Natural killer cell (primary cell): Measurements from ENCODE around the gene PUSL1. TPM values are rescaled to one million over a fixed set of nuclear protein-coding genes. Genes with fewer than 3 reads are reported as not detected.

ENCODE experiments used
- ATAC-seq, 3 donors: fragments of 150-1000 bp in 2 of 3; fragments of 200-7000 bp in 1 of 3; cut with Tn5 transposase; 1 replicate in 1 of 3; 2 replicates in 2 of 3; pipeline ENCODE4 v1.10.0; 2021; ENCODE audit warnings: mild to moderate bottlenecking in 2 of 3, moderate library complexity in 2 of 3
- DNase-seq, 2 donors: peaks; one replicate each; pipeline versions ENCODE4 v3.0.0 to v3.0.0-alpha.2; 2013 to 2021; ENCODE audit warnings: mixed read lengths in 1 of 2
- H3K27ac ChIP-seq: one replicate; pipeline ENCODE4 v1.5.1; 2013; ENCODE audit warnings: mild to moderate bottlenecking, low read length
- H3K27me3 ChIP-seq: one replicate; pipeline ENCODE4 v1.6.1; 2013; ENCODE audit warnings: low read length; ENCODE audit not compliant: control insufficient read depth, insufficient read depth
- H3K36me3 ChIP-seq: one replicate; pipeline ENCODE4 v1.6.1; 2013; ENCODE audit warnings: low read length; ENCODE audit not compliant: control insufficient read depth, insufficient read depth
- H3K4me1 ChIP-seq: one replicate; pipeline ENCODE4 v1.6.1; 2013; ENCODE audit warnings: low read length; ENCODE audit not compliant: control insufficient read depth, insufficient read depth
- H3K4me3 ChIP-seq: one replicate; pipeline ENCODE4 v1.5.1; 2013; ENCODE audit warnings: low read length
- H3K9me3 ChIP-seq: one replicate; pipeline ENCODE4 v1.6.1; 2013; ENCODE audit warnings: low read length; ENCODE audit not compliant: control insufficient read depth, insufficient read depth
- H3K27ac Mint-ChIP-seq, 2 donors: one replicate each; pipeline ENCODE4 v1.8.0; 2022; ENCODE audit warnings: mild to moderate bottlenecking in 2 of 2, mixed read lengths in 2 of 2, moderate library complexity in 1 of 2
- H3K27me3 Mint-ChIP-seq, 2 donors: one replicate each; pipeline ENCODE4 v1.8.0; 2022; ENCODE audit warnings: low read depth in 2 of 2, mixed read lengths in 2 of 2
- H3K36me3 Mint-ChIP-seq: one replicate; pipeline ENCODE4 v1.8.0; 2022; ENCODE audit warnings: mixed read lengths
- H3K4me1 Mint-ChIP-seq, 2 donors: one replicate each; pipeline ENCODE4 v1.8.0; 2022; ENCODE audit warnings: mixed read lengths in 2 of 2
- H3K4me3 Mint-ChIP-seq: one replicate; pipeline ENCODE4 v1.8.0; 2022; ENCODE audit warnings: mild to moderate bottlenecking, moderate library complexity, mixed read lengths
- H3K9me3 Mint-ChIP-seq, 2 donors: one replicate each; pipeline ENCODE4 v1.8.0; 2022; ENCODE audit warnings: mixed read lengths in 2 of 2
- WGBS: methylation state at CpG from one replicate; pipeline ENCODE4 v1.1.7; 2013; ENCODE audit warnings: missing lambda C conversion rate; ENCODE audit not compliant: insufficient coverage; 5-methylcytosine and 5-hydroxymethylcytosine counted together
- intact Hi-C: fragments of 100-400 bp; cut with micrococcal nuclease; formaldehyde crosslinking; loops from one replicate; pipeline ENCODE4 v1.14.2; 2022
- total RNA-seq, 4 donors: library from RNA; stranded (reverse); fragments of 120-200 nt in 1 of 4; gene quantifications; one replicate each; pipeline versions ENCODE4 v1.2.3 to v1.2.4, GENCODE V29; 2013 to 2022
- TF ChIP-seq, protein P1 (sequence below): fragments of 200-600 bp; IDR thresholded peaks from one replicate; pipeline ENCODE4 v1.8.0; 2022; ENCODE audit warnings: antibody characterized with exemption

PUSL1 gene, protein sequence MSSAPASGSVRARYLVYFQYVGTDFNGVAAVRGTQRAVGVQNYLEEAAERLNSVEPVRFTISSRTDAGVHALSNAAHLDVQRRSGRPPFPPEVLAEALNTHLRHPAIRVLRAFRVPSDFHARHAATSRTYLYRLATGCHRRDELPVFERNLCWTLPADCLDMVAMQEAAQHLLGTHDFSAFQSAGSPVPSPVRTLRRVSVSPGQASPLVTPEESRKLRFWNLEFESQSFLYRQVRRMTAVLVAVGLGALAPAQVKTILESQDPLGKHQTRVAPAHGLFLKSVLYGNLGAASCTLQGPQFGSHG
- 10 to 100 TPM; 11.1 to 13.0 (median 12.9) TPM for total RNA-seq
- 9.8 TPM for total RNA-seq (2013)

DNA sequence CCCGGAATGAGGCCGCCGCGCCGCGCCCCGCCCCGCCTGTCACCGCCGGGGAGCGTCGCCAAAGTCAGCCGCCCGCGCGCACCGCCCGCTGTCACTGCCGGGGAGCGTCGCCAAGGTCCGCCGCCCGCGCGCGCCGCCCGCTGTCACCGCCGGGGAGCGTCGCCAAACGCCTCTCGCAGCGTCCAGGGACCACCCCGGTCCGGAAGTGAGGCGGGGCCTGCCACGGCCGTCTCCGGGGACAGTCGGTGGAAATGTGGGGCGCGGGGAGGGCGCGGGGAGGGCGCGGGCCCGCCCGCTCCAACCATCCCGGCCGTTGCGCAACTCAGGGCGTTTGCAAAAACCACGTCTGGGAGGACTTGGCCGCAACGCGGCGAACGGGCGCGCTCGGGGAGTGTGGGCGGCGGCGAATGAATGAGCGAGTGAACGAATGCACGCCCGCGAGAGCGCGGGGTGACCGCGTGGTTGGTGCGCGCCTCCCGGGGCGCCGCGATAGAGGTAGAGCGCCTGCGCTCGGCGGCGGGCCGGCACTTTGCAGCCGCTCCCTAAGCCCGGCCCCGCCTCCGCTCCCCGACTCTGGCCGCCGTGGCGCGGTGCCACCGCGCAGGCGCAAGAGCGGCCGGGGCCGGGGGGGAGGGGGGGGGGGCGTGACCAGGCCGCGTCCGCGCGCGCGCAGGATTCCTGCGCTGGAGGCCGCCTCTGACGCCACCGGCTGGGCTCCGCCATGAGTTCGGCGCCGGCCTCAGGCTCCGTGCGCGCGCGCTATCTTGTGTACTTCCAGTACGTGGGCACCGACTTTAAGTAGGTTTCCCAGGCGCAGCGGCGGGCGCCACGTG lies at the start of gene PUSL1, which contains the start of gene ACAP3:
TSS of gene PUSL1 (plus strand) at position 675 of the 833 bp plus-strand sequence. CDS start at position 722, 47 bp downstream.
TSS of gene ACAP3 (minus strand) at position 8 of the 833 bp plus-strand sequence. CDS start 115 bp downstream, outside the sequence.
- no peaks in the 10 kb centered on the region for H3K9me3 Mint-ChIP-seq
- TF ChIP-seq, protein P1, sequence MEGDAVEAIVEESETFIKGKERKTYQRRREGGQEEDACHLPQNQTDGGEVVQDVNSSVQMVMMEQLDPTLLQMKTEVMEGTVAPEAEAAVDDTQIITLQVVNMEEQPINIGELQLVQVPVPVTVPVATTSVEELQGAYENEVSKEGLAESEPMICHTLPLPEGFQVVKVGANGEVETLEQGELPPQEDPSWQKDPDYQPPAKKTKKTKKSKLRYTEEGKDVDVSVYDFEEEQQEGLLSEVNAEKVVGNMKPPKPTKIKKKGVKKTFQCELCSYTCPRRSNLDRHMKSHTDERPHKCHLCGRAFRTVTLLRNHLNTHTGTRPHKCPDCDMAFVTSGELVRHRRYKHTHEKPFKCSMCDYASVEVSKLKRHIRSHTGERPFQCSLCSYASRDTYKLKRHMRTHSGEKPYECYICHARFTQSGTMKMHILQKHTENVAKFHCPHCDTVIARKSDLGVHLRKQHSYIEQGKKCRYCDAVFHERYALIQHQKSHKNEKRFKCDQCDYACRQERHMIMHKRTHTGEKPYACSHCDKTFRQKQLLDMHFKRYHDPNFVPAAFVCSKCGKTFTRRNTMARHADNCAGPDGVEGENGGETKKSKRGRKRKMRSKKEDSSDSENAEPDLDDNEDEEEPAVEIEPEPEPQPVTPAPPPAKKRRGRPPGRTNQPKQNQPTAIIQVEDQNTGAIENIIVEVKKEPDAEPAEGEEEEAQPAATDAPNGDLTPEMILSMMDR = no peak
- Histone ChIP-seq H3K4me1 (peaks cover 47% of the 10 kb centered on the region), H3K27me3 (no peaks in the 10 kb centered on the region), H3K36me3 (peaks cover 15% of the 10 kb centered on the region), H3K9me3 (no peaks in the 10 kb centered on the region), H3K27ac (peak within 1 kb of the TSS; percentile 85), H3K4me3 (peak within 1 kb of the TSS; percentile 64)
- H3K4me3 Mint-ChIP-seq = peak within 1 kb of the TSS; percentile 86
- ATAC-seq = peak; percentile 78 to 91 (median 79)
- no peaks in the 10 kb centered on the region for H3K27me3 Mint-ChIP-seq
- H3K27ac Mint-ChIP-seq = peak within 1 kb of the TSS; percentile 79 to 82
- H3K36me3 Mint-ChIP-seq = no peaks in the 10 kb centered on the region
- intact Hi-C loops = loop anchor here (5.0 kb wide), 1 partner anchor 36 kb away; the partner anchor contains the start of gene UBE2J2
- peaks cover 6 to 26% of the 10 kb centered on the region in 2 donors for H3K4me1 Mint-ChIP-seq
- under 1% methylated on average over 115 of the region's 131 CpGs for WGBS
- peak; percentile 89 to 96 for DNase-seq

DNA sequence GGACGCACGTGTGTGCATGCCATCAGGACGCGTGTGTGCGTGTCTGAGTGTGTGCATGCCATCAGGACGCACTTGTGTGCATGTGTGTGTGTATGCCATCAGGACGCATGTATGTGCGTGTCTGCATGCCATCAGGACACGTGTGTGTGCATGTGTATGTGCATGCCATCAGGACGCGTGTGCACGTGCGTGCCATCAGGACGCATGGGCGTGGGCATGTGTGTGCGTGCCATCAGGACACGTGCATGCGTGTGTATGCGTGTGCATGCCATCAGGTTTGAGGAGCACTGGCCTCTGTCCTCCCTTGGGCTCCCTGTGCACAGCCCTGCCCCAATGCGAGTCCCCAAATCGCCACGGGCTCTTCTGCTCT lies 49.3 kb upstream of the PUSL1 start:
- DNase-seq (no peak), ATAC-seq (no peak)
- Histone ChIP-seq H3K27ac (no peak overlapping the region), H3K36me3 (peaks cover 43% of the 10 kb centered on the region), H3K9me3 (no peaks in the 10 kb centered on the region), H3K4me3 (no peak overlapping the region), H3K4me1 (peaks cover 9% of the 10 kb centered on the region), H3K27me3 (no peaks in the 10 kb centered on the region)
- no peak overlapping the region for H3K27ac Mint-ChIP-seq
- H3K4me3 Mint-ChIP-seq = no peak overlapping the region
- peaks cover 15 to 31% of the 10 kb centered on the region in 2 donors for H3K4me1 Mint-ChIP-seq
- H3K27me3 Mint-ChIP-seq = no peaks in the 10 kb centered on the region
- no peaks in the 10 kb centered on the region for H3K36me3 Mint-ChIP-seq
- intact Hi-C loops = no loop called here
- no peaks in the 10 kb centered on the region for H3K9me3 Mint-ChIP-seq
- TF ChIP-seq, protein P1 = no peak
- 98% methylated on average over 22 of the region's 22 CpGs for WGBS

DNA sequence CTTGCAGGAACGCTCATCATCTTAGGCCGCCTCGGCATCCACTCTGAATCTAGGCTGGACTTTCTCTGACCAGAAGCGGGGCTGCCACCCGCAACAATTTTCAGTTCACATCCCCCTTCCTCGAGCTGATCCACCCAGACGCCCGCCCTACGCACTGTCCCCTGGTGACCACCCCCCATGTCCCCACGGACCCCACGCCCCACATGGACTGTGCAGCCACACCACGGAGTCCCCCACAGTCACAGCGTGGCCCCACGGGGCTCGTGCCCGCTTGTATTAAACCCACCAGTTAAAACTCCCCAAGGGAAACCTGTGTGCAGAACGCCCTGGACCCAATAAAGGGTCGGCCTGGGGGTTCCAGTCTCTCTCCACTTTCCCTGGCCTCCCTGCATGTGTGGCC lies 48.9 kb upstream of the PUSL1 start:
- 98% methylated on average over 18 of the region's 18 CpGs for WGBS

More for the DNA sequence above, 48.9 kb upstream of the PUSL1 start:
- Mint-ChIP-seq H3K9me3 (no peaks in the 10 kb centered on the region), H3K27me3 (no peaks in the 10 kb centered on the region), H3K36me3 (no peaks in the 10 kb centered on the region), H3K4me1 (peaks cover 15 to 31% of the 10 kb centered on the region in 2 donors), H3K4me3 (no peak overlapping the region), H3K27ac (peak overlapping the region; percentile 11 to 50)
- H3K27me3 ChIP-seq = no peaks in the 10 kb centered on the region
- TF ChIP-seq, protein P1 = no peak
- H3K27ac ChIP-seq = no peak overlapping the region
- intact Hi-C loops = no loop called here
- ATAC-seq (no peak), DNase-seq (no peak)
- no peaks in the 10 kb centered on the region for H3K9me3 ChIP-seq
- H3K4me3 ChIP-seq = no peak overlapping the region
- peaks cover 9% of the 10 kb centered on the region for H3K4me1 ChIP-seq
- H3K36me3 ChIP-seq = peaks cover 42% of the 10 kb centered on the region
